Fibroblast of mammary gland (primary cell): ENCODE measurements around the gene ABCF3.
"Not testable (repeated sequence)": the region's sequence is repeated elsewhere in the genome, so short reads cannot be mapped to it uniquely, and the experiment has no call there.

Experiments
- DNase-seq: peaks from one replicate; pipeline ENCODE4 v3.0.0-alpha.2; 2010; ENCODE audit warnings: low read depth
- H3K4me3 ChIP-seq: 2 replicates; pipeline ENCODE4 v1.5.1; 2011; ENCODE audit warnings: low read depth, mild to moderate bottlenecking, low read length, moderate library complexity; ENCODE audit not compliant: control insufficient read depth
- CTCF ChIP-seq: conservative IDR thresholded peaks from 2 replicates; pipeline ENCODE4 v1.5.1; 2011; ENCODE audit warnings: low read depth, low read length, inconsistent platforms; ENCODE audit not compliant: control insufficient read depth, insufficient read depth

The ABCF3 gene

GRCh38 chr3:184155644-184156521 is 30.1 kb upstream of the ABCF3 start:
- no peak for TF ChIP-seq CTCF
- H3K4me3 ChIP-seq, result peak overlapping the region; percentile 91
- no peak for DNase-seq

GRCh38 chr3:184156522-184156955 is 29.5 kb upstream of the ABCF3 start:
- peak; percentile 63 for DNase-seq
- no peak for TF ChIP-seq CTCF
- peak overlapping the region; percentile 91 for H3K4me3 ChIP-seq

- TF ChIP-seq CTCF, result no peak
- DNase-seq, result no peak
- H3K4me3 ChIP-seq, result peak overlapping the region; percentile 91
These were observed 28.8 kb upstream of the ABCF3 start for GRCh38 chr3:184157206-184157605.

GRCh38 chr3:184158404-184158803 is 27.6 kb upstream of the ABCF3 start:
- no peak overlapping the region for H3K4me3 ChIP-seq
- TF ChIP-seq CTCF, result no peak
- no peak for DNase-seq

GRCh38 chr3:184160456-184160855 is 25.5 kb upstream of the ABCF3 start:
- H3K4me3 ChIP-seq, result no peak overlapping the region
- peak; percentile 77 for DNase-seq
- no peak for TF ChIP-seq CTCF

- not testable (repeated sequence) for DNase-seq, H3K4me3 ChIP-seq
These were observed 23.4 kb upstream of the ABCF3 start for GRCh38 chr3:184162571-184163070.

- no peak for TF ChIP-seq CTCF
- H3K4me3 ChIP-seq, result no peak overlapping the region
- DNase-seq, result no peak
These were observed 21.2 kb upstream of the ABCF3 start for GRCh38 chr3:184164648-184165330.
